IPS-15b (cell line): Measurements from ENCODE around the gene FSCN2.

Experiments used
- H3K27me3 ChIP-seq: one replicate; pipeline ENCODE4 v1.6.1; 2013; ENCODE audit warnings: low read length; ENCODE audit not compliant: control insufficient read depth, insufficient read depth
- H3K36me3 ChIP-seq: one replicate; pipeline ENCODE4 v1.6.1; 2013; ENCODE audit warnings: low read length; ENCODE audit not compliant: control insufficient read depth, insufficient read depth
- H3K4me1 ChIP-seq: one replicate; pipeline ENCODE4 v1.6.1; 2013; ENCODE audit warnings: mild to moderate bottlenecking, low read length; ENCODE audit not compliant: control insufficient read depth, insufficient read depth
- H3K4me3 ChIP-seq: one replicate; pipeline ENCODE4 v1.5.1; 2013; ENCODE audit warnings: low read depth, low read length
- H3K9ac ChIP-seq: one replicate; pipeline ENCODE4 v1.6.1; 2013; ENCODE audit warnings: low read depth, mild to moderate bottlenecking, low read length
- H3K9me3 ChIP-seq: one replicate; pipeline ENCODE4 v1.6.1; 2013; ENCODE audit warnings: mild to moderate bottlenecking, low read length; ENCODE audit not compliant: control insufficient read depth, insufficient read depth

The FSCN2 gene

DNA sequence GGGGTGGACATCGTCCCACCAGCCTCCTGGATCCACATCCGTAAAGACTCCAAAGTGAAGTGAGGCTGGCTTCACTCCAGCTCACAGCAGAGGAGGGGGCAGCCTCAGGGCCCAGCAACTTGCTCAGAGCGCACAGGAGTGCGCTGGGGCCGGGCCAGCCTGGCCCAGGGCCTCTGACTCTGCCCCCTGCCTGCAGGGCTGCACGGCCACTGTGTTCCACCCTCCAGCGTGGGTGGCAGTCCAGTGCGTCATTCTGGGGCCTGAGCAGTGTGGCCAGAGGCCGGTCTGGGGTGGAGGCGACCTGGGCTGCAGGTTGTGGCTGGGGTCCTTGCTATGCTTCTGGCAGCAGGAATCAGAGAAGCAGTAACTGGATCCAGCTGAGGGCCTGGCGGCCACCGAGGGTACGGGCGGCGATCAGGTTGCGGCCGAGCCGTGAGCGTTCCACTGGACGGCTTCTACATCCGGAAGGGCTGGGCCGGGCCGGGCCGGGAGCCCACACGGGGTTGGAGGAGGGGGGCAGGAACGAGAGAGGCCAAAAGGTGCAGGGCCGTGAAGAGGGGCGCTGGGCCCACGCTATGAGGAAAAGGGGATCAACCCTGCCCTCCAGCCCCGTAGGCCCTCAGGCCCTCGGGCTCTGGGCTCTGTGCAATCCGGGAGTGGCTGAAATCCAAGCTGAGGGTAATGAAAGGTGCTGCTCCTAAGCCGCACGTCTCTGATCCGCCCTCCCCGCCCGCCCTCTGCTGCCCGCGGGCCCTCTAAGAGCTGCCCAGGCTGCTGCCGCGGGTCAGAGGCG, at the start of gene FSCN2:
FSCN2 (plus strand) TSS at position 787 of the 793 bp plus-strand sequence. CDS start 155 bp downstream, outside the sequence.
- no peaks in the 10 kb centered on the region for H3K4me1 ChIP-seq

GRCh38 chr17:81479175-81480071, 48.8 kb upstream of the FSCN2 start:
- H3K36me3 ChIP-seq: no peaks in the 10 kb centered on the region
- H3K4me3 ChIP-seq: no peak overlapping the region
- H3K9ac ChIP-seq: no peak overlapping the region
- no peaks in the 10 kb centered on the region for H3K9me3 ChIP-seq
- peaks cover 48% of the 10 kb centered on the region for H3K27me3 ChIP-seq
- H3K4me1 ChIP-seq: no peaks in the 10 kb centered on the region

More for the DNA sequence above, at the start of gene FSCN2:
- no peak within 1 kb of the TSS for H3K4me3 ChIP-seq
- no peaks in the 10 kb centered on the region for H3K36me3 ChIP-seq
- H3K9me3 ChIP-seq: no peaks in the 10 kb centered on the region
- no peak within 1 kb of the TSS for H3K9ac ChIP-seq
- no peaks in the 10 kb centered on the region for H3K27me3 ChIP-seq

- Histone ChIP-seq H3K4me3 (no peak overlapping the region), H3K4me1 (peaks cover 2% of the 10 kb centered on the region), H3K36me3 (no peaks in the 10 kb centered on the region), H3K9ac (no peak overlapping the region), H3K27me3 (peaks cover 48% of the 10 kb centered on the region), H3K9me3 (no peaks in the 10 kb centered on the region)
Observed at GRCh38 chr17:81480140-81481072, 47.8 kb upstream of the FSCN2 start.

GRCh38 chr17:81481073-81481799, 46.9 kb upstream of the FSCN2 start:
- H3K9me3 ChIP-seq: no peaks in the 10 kb centered on the region
- H3K9ac ChIP-seq: no peak overlapping the region
- peaks cover 2% of the 10 kb centered on the region for H3K4me1 ChIP-seq
- H3K4me3 ChIP-seq: peak overlapping the region; percentile 26
- H3K27me3 ChIP-seq: peaks cover 52% of the 10 kb centered on the region
- no peaks in the 10 kb centered on the region for H3K36me3 ChIP-seq

DNA sequence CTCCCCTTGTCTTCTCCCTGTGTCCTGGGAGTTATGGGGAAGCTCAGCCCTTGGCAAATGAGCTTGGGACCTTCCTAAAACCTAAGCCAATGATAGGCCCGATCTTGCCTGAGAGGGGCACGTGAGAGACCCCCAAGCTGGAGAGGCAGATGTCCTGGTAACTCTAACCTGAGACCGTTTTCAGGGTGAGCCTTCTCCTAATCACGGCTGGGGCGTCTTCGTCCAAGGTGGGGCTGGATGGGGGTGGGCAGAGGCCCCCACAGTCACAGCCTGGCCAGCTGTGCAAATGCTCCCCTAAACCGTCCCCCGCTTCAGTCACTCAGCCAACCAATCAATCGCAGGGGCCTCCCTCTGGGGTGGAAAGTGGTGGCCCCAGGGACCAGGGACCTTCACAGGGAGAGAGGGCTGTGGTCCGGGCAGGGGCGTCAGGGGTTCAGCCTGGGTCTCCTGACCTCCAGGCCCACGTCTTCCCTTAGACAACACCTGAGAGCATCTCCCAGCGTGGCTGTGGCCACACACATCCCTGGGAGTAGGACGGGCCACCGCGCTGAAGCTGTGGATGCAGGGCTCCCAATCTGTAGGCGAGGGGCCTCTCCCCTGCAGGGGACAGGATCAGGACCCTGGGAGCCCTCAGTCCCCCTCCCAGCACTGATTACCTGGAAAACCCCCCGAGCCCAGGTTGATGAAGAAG, 46.2 kb upstream of the FSCN2 start:
- Histone ChIP-seq H3K36me3 (no peaks in the 10 kb centered on the region), H3K9ac (no peak overlapping the region), H3K4me1 (peaks cover 2% of the 10 kb centered on the region), H3K9me3 (no peaks in the 10 kb centered on the region), H3K27me3 (peaks cover 55% of the 10 kb centered on the region), H3K4me3 (peak overlapping the region; percentile 26)

DNA sequence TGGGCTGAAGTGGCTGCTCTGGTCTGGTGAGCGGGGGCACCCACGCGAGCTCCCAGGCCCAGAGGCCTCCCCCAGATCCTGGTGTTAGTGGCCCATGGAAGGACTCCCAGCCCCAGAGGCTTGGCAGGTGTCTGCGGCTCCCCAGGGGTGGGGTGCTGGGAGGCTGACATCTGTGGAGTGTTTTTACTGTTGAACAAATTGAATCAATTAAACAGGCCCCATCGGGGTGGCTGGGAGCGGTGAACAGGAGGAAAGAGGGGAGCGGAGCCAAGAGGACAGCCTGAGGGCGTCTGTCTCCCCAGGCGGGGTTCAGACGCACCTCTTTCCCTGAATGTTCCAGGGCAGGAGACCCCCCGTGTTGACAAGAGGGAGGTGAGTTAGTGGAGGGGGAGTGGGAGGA, 45.5 kb upstream of the FSCN2 start:
- H3K27me3 ChIP-seq: peaks cover 57% of the 10 kb centered on the region
- H3K36me3 ChIP-seq: no peaks in the 10 kb centered on the region
- no peaks in the 10 kb centered on the region for H3K9me3 ChIP-seq
- H3K4me3 ChIP-seq: no peak overlapping the region
- no peak overlapping the region for H3K9ac ChIP-seq
- peaks cover 2% of the 10 kb centered on the region for H3K4me1 ChIP-seq

DNA sequence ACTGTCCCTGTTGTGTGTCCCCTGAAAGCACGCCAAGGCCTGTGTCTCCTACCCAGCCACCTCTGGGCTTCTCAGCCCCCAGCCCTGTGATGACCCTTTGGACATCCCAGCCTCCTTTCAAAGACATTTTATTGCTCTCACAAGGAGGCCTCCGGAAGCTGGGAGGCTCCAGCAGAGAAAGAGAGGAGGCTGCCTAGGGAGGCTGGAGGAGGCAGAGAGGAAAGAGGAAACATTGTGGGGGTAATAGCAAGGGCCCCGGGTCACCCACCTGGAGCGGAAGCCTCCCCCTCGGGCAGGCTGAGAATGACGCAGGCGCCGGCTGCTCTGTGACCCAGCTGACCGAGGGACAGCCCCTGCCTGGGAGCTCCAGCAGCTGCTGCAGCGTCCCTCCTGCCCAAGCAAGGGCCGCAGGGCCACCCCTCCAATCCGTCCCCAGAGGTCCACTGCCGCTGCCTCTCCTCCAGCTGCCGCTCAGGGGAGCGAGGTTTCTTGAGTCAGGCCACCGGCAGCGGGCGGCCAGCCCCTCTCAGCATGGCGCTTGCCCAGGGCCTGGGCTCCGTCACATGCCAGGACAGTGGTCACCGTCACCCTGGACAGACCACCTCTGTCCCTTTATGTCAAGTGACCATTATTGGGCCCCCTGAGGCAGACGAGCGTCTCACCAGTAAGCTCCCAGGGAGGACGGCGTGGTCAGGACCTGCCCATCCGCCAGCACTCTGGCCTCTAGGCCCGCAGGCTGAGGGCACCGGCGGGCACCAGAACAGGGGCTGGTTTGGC, 44.9 kb upstream of the FSCN2 start:
- H3K9me3 ChIP-seq: no peaks in the 10 kb centered on the region
- H3K36me3 ChIP-seq: no peaks in the 10 kb centered on the region
- H3K4me1 ChIP-seq: peaks cover 2% of the 10 kb centered on the region
- peak overlapping the region; percentile 63 for H3K4me3 ChIP-seq
- no peak overlapping the region for H3K9ac ChIP-seq
- H3K27me3 ChIP-seq: peaks cover 53% of the 10 kb centered on the region

GRCh38 chr17:81483862-81484194, 44.3 kb upstream of the FSCN2 start:
- Histone ChIP-seq H3K9ac (peak overlapping the region; percentile 24), H3K4me1 (peaks cover 2% of the 10 kb centered on the region), H3K4me3 (peak overlapping the region; percentile 63), H3K27me3 (peaks cover 53% of the 10 kb centered on the region), H3K36me3 (no peaks in the 10 kb centered on the region), H3K9me3 (no peaks in the 10 kb centered on the region)

- Histone ChIP-seq H3K9me3 (no peaks in the 10 kb centered on the region), H3K36me3 (no peaks in the 10 kb centered on the region), H3K4me3 (peak overlapping the region; percentile 63), H3K4me1 (peaks cover 2% of the 10 kb centered on the region), H3K27me3 (peaks cover 50% of the 10 kb centered on the region), H3K9ac (peak overlapping the region; percentile 24)
Observed at GRCh38 chr17:81484195-81484979, 43.8 kb upstream of the FSCN2 start.
